ENCODE measurements around the gene SLC2A4RG. TPM values are rescaled to one million over a fixed set of nuclear protein-coding genes. Genes with fewer than 3 reads are reported as not detected.

Gene SLC2A4RG
- total RNA-seq, 2 donors from 2014 or later: 21.0 to 31.1 TPM

GRCh38 chr20:63696306-63696627 lies 43.3 kb upstream of the SLC2A4RG start:
- no peaks in the 10 kb centered on the region for H3K36me3 Mint-ChIP-seq
- no peak overlapping the region for H3K4me3 Mint-ChIP-seq
- no peaks in the 10 kb centered on the region for H3K9me3 Mint-ChIP-seq
- H3K27ac Mint-ChIP-seq: no peak overlapping the region
- peaks cover 0 to 2% of the 10 kb centered on the region in 2 donors for H3K4me1 Mint-ChIP-seq (ENCODE audit: low read depth in 2 of 2)
- no peaks in the 10 kb centered on the region for H3K27me3 Mint-ChIP-seq
- DNase-seq (ENCODE audit: low spot score) (no peak), ATAC-seq (peak; percentile 17 to 55)

GRCh38 chr20:63696628-63697356 lies 42.8 kb upstream of the SLC2A4RG start, which contains the start of gene TNFRSF6B:
TNFRSF6B (plus strand) TSS chr20:63696652; CDS start chr20:63696768, 116 bp downstream.
- Mint-ChIP-seq H3K36me3 (no peaks in the 10 kb centered on the region), H3K27me3 (no peaks in the 10 kb centered on the region), H3K9me3 (no peaks in the 10 kb centered on the region), H3K4me3 (no peak within 1 kb of the TSS), H3K27ac (no peak within 1 kb of the TSS), H3K4me1 (ENCODE audit: low read depth in 2 of 2) (peaks cover 0 to 2% of the 10 kb centered on the region in 2 donors)
- ATAC-seq (peak; percentile 2 to 8), DNase-seq (ENCODE audit: low spot score) (no peak)

- Mint-ChIP-seq H3K27me3 (no peaks in the 10 kb centered on the region), H3K4me1 (ENCODE audit: low read depth in 2 of 2) (peaks cover 0 to 7% of the 10 kb centered on the region in 2 donors), H3K36me3 (no peaks in the 10 kb centered on the region), H3K9me3 (no peaks in the 10 kb centered on the region), H3K27ac (no peak overlapping the region), H3K4me3 (no peak overlapping the region)
- ATAC-seq (no peak), DNase-seq (ENCODE audit: low spot score) (no peak)
These were observed 42.2 kb upstream of the SLC2A4RG start for GRCh38 chr20:63697357-63697867.

- no peak overlapping the region for H3K27ac Mint-ChIP-seq
- H3K4me1 Mint-ChIP-seq (ENCODE audit: low read depth in 2 of 2): peaks cover 0 to 8% of the 10 kb centered on the region in 2 donors
- H3K36me3 Mint-ChIP-seq: no peaks in the 10 kb centered on the region
These were observed 41.6 kb upstream of the SLC2A4RG start for GRCh38 chr20:63697868-63698545.

GRCh38 chr20:63698739-63699465 lies 40.7 kb upstream of the SLC2A4RG start:
- ATAC-seq (peak in 1 of 2 donors; percentile 47), DNase-seq (ENCODE audit: low spot score) (no peak)
- peaks cover 0 to 8% of the 10 kb centered on the region in 2 donors for H3K4me1 Mint-ChIP-seq (ENCODE audit: low read depth in 2 of 2)
- no peaks in the 10 kb centered on the region for H3K27me3 Mint-ChIP-seq
- no peak overlapping the region for H3K4me3 Mint-ChIP-seq
- H3K9me3 Mint-ChIP-seq: no peaks in the 10 kb centered on the region
- H3K27ac Mint-ChIP-seq: no peak overlapping the region
- H3K36me3 Mint-ChIP-seq: no peaks in the 10 kb centered on the region

More at GRCh38 chr20:63697868-63698545, 41.6 kb upstream of the SLC2A4RG start:
- H3K9me3 Mint-ChIP-seq: no peaks in the 10 kb centered on the region
- H3K27me3 Mint-ChIP-seq: no peaks in the 10 kb centered on the region
- ATAC-seq (no peak), DNase-seq (ENCODE audit: low spot score) (no peak)
- no peak overlapping the region for H3K4me3 Mint-ChIP-seq

GRCh38 chr20:63699466-63700198 lies 39.9 kb upstream of the SLC2A4RG start:
- H3K27ac Mint-ChIP-seq: no peak overlapping the region
- peaks cover 0 to 8% of the 10 kb centered on the region in 2 donors for H3K4me1 Mint-ChIP-seq (ENCODE audit: low read depth in 2 of 2)
- H3K36me3 Mint-ChIP-seq: no peaks in the 10 kb centered on the region
- no peak overlapping the region for H3K4me3 Mint-ChIP-seq
- H3K27me3 Mint-ChIP-seq: no peaks in the 10 kb centered on the region
- no peak for DNase-seq (ENCODE audit: low spot score)
- ATAC-seq: peak in 1 of 2 donors; percentile 2
- no peaks in the 10 kb centered on the region for H3K9me3 Mint-ChIP-seq

- Mint-ChIP-seq H3K27ac (no peak overlapping the region), H3K9me3 (no peaks in the 10 kb centered on the region), H3K4me3 (no peak overlapping the region), H3K4me1 (ENCODE audit: low read depth in 2 of 2) (peaks cover 5 to 11% of the 10 kb centered on the region in 2 donors), H3K27me3 (no peaks in the 10 kb centered on the region), H3K36me3 (no peaks in the 10 kb centered on the region)
- ATAC-seq: no peak
- DNase-seq (ENCODE audit: low spot score): no peak
These were observed 39.2 kb upstream of the SLC2A4RG start for GRCh38 chr20:63700199-63701050.

GRCh38 chr20:63701051-63701328 lies 38.6 kb upstream of the SLC2A4RG start:
- Mint-ChIP-seq H3K36me3 (no peaks in the 10 kb centered on the region), H3K27me3 (no peaks in the 10 kb centered on the region), H3K4me3 (no peak overlapping the region), H3K4me1 (ENCODE audit: low read depth in 2 of 2) (peaks cover 5 to 11% of the 10 kb centered on the region in 2 donors), H3K9me3 (no peaks in the 10 kb centered on the region), H3K27ac (no peak overlapping the region)
- ATAC-seq (no peak), DNase-seq (ENCODE audit: low spot score) (no peak)

- H3K4me1 Mint-ChIP-seq (ENCODE audit: low read depth in 2 of 2): peaks cover 8 to 13% of the 10 kb centered on the region in 2 donors
- H3K27ac Mint-ChIP-seq: no peak overlapping the region
- H3K4me3 Mint-ChIP-seq: no peak overlapping the region
- DNase-seq (ENCODE audit: low spot score) (no peak), ATAC-seq (no peak)
- H3K9me3 Mint-ChIP-seq: no peaks in the 10 kb centered on the region
- no peaks in the 10 kb centered on the region for H3K27me3 Mint-ChIP-seq
- H3K36me3 Mint-ChIP-seq: no peaks in the 10 kb centered on the region
These were observed 38.1 kb upstream of the SLC2A4RG start for GRCh38 chr20:63701329-63702035.

- no peaks in the 10 kb centered on the region for H3K9me3 Mint-ChIP-seq
These were observed 37.4 kb upstream of the SLC2A4RG start for GRCh38 chr20:63702036-63702665.

GRCh38 chr20:63702751-63703470 lies 36.7 kb upstream of the SLC2A4RG start:
- Mint-ChIP-seq H3K4me1 (ENCODE audit: low read depth in 2 of 2) (peaks cover 12 to 15% of the 10 kb centered on the region in 2 donors), H3K27me3 (no peaks in the 10 kb centered on the region), H3K4me3 (no peak overlapping the region), H3K36me3 (no peaks in the 10 kb centered on the region), H3K9me3 (no peaks in the 10 kb centered on the region), H3K27ac (no peak overlapping the region)
- no peak for DNase-seq (ENCODE audit: low spot score)
- ATAC-seq: no peak

More at GRCh38 chr20:63702036-63702665, 37.4 kb upstream of the SLC2A4RG start:
- Mint-ChIP-seq H3K27ac (no peak overlapping the region), H3K4me3 (no peak overlapping the region), H3K36me3 (no peaks in the 10 kb centered on the region), H3K4me1 (ENCODE audit: low read depth in 2 of 2) (peaks cover 12 to 17% of the 10 kb centered on the region in 2 donors), H3K27me3 (no peaks in the 10 kb centered on the region)
- ATAC-seq (no peak), DNase-seq (ENCODE audit: low spot score) (no peak)
